Lower leg skin (tissue), 3 donors: ENCODE results near the gene ZBTB17.

Experiments
- CTCF ChIP-seq, 3 donors: fragments of 450-650 bp; IDR thresholded peaks; one replicate each; pipeline ENCODE4 v1.5.1; 2016; ENCODE audit warnings: antibody characterized with exemption in 3 of 3, mild to moderate bottlenecking in 3 of 3, moderate library complexity in 2 of 3
- POLR2A ChIP-seq, 2 donors: fragments of 450-650 bp; IDR thresholded peaks; one replicate each; pipeline ENCODE4 v1.6.1; 2016 to 2017; ENCODE audit warnings: antibody characterized with exemption in 2 of 2, mild to moderate bottlenecking in 1 of 2, moderate library complexity in 1 of 2

GRCh38 chr1:15994081-15994480 is 18.2 kb upstream of the ZBTB17 start:
- TF ChIP-seq CTCF (IDR thresholded peaks at IDR 0.05) (no peak), POLR2A (IDR thresholded peaks at IDR 0.05) (no peak)
